Transverse colon (tissue), 4 donors: Measurements from ENCODE around the gene UAP1L1. TPM values are rescaled to one million over a fixed set of nuclear protein-coding genes. Genes with fewer than 3 reads are reported as not detected.
A peak's percentile ranks its signal among the peaks of the same experiment; 100 is the strongest.

Experiments
- DNase-seq: peaks from one replicate; pipeline ENCODE4 v3.0.0-alpha.2; 2019
- H3K27ac ChIP-seq, 4 donors: fragments of 200-600 bp; sonication (generic); 2 replicates each; pipeline ENCODE4 v1.5.1; 2016 to 2018; ENCODE audit warnings: inconsistent platforms in 4 of 4
- H3K27me3 ChIP-seq: fragments of 200-600 bp; sonication (generic); 2 replicates; pipeline ENCODE4 v1.5.1; 2017; ENCODE audit warnings: inconsistent platforms
- H3K36me3 ChIP-seq, 4 donors: fragments of 200-600 bp; sonication (generic); 2 replicates each; pipeline ENCODE4 v1.5.1; 2017 to 2019; ENCODE audit warnings: inconsistent platforms in 4 of 4
- H3K4me1 ChIP-seq, 4 donors: fragments of 200-600 bp; sonication (generic); 2 replicates each; pipeline ENCODE4 v1.5.1; 2017 to 2020; ENCODE audit warnings: inconsistent platforms in 4 of 4
- H3K4me3 ChIP-seq, 4 donors: fragments of 200-600 bp; sonication (generic); 1 replicate in 1 of 4; 2 replicates in 3 of 4; pipeline versions ENCODE4 v1.5.1 to v1.6.1; 2017 to 2019; ENCODE audit warnings: inconsistent platforms in 4 of 4
- H3K9me3 ChIP-seq, 2 donors: fragments of 200-600 bp; sonication (generic); 2 replicates each; pipeline ENCODE4 v1.5.1; 2017 to 2019; ENCODE audit warnings: inconsistent platforms in 2 of 2
- CTCF ChIP-seq, 5 experiments: fragments of 200-600 bp in 3 of 5; fragments of 450-650 bp in 2 of 5; sonication (generic) in 3 of 5; IDR thresholded peaks; 1 replicate in 2 of 5; 2 replicates in 3 of 5; pipeline ENCODE4 v1.5.1; 2016 to 2017; ENCODE audit warnings: antibody characterized with exemption in 5 of 5, inconsistent platforms in 3 of 5, mild to moderate bottlenecking in 2 of 5, moderate library complexity in 1 of 5
- EP300 ChIP-seq: sonication (generic); formaldehyde crosslinking; IDR thresholded peaks from one replicate; pipeline ENCODE4 v1.6.1; 2017; ENCODE audit warnings: antibody characterized with exemption, low read depth
- POLR2A ChIP-seq: fragments of 450-650 bp; IDR thresholded peaks from one replicate; pipeline ENCODE4 v1.6.1; 2016; ENCODE audit warnings: antibody characterized with exemption, mild to moderate bottlenecking, moderate library complexity
- POLR2AphosphoS5 ChIP-seq, 3 donors: sonication (generic); formaldehyde crosslinking; IDR thresholded peaks; one replicate each; pipeline ENCODE4 v1.6.1; 2016; ENCODE audit warnings: antibody characterized with exemption in 3 of 3
- WGBS, 2 donors: methylation state at CpG; one replicate each; pipeline ENCODE4 v1.1.5; 2018; ENCODE audit warnings: low coverage in 1 of 2; 5-methylcytosine and 5-hydroxymethylcytosine counted together
- in situ Hi-C, 4 donors: fragments of 200-750 bp; cut with MboI; loops; one replicate each; pipeline versions ENCODE4 v1.15.0 to v1.15.1; 2017; ENCODE audit warnings: low sequenced_read_pairs in 3 of 4, low pct_ligation_motif_present in 1 of 4, low pct_unique_long_range_greater_than_20kb in 1 of 4
- intact Hi-C: fragments of 100-400 bp; cut with DNase I; formaldehyde crosslinking; loops from one replicate; pipeline ENCODE4 v1.15.1; 2023; ENCODE audit warnings: low total_unique reads
- total RNA-seq, 4 donors: library from RNA; depleted of rRNA; stranded (reverse); fragments of >200 nt; gene quantifications; one replicate each; pipeline ENCODE4 v1.1.0, GENCODE V29; 2016

Gene UAP1L1
- total RNA-seq, result 10 to 100 TPM in 2 of 4 donors, 1 to 10 TPM in 2; 6.4 to 28.8 (median 11.7) TPM

- H3K36me3 ChIP-seq, result no peaks in the 10 kb centered on the region
- TF ChIP-seq CTCF (IDR thresholded peaks at IDR 0.05) (no peak), POLR2AphosphoS5 (IDR thresholded peaks at IDR 0.05) (peak; percentile 25 to 64 (median 58))
- peaks cover 16 to 32% (median 24%) of the 10 kb centered on the region in 4 donors for H3K4me1 ChIP-seq
- WGBS, 2 donors, result 2% methylated on average over 30 of the region's 87 CpGs; no CpG with 5 or more reads in 1 of the 2 donors
- peak within 1 kb of the TSS; percentile 43 to 74 (median 58) for H3K4me3 ChIP-seq
- H3K27ac ChIP-seq, result peak within 1 kb of the TSS; percentile 63 to 73 (median 66)
- intact Hi-C loops, result no loop called here
- DNase-seq, result peak; percentile 81
- in situ Hi-C loops, result no loop called here
- H3K27me3 ChIP-seq, result peaks cover 23% of the 10 kb centered on the region
- no peaks in the 10 kb centered on the region for H3K9me3 ChIP-seq
Measured at GRCh38 chr9:137077010-137077747, at the start of gene UAP1L1. TSS of gene UAP1L1 (plus strand) at chr9:137077517. CDS start at chr9:137077533, 16 bp downstream.

GRCh38 chr9:137028263-137029057 lies 48.9 kb upstream of the UAP1L1 start:
- Histone ChIP-seq H3K36me3 (no peaks in the 10 kb centered on the region), H3K27ac (peak overlapping the region; percentile 65 to 77 (median 70)), H3K27me3 (no peaks in the 10 kb centered on the region), H3K9me3 (no peaks in the 10 kb centered on the region), H3K4me1 (peaks cover 16 to 55% (median 38%) of the 10 kb centered on the region in 4 donors), H3K4me3 (peak overlapping the region; percentile 41 to 72 (median 59))
- intact Hi-C loops (no loop called here), in situ Hi-C loops (loop anchor here in 2 of 4 donors (25.0 kb wide), 1 partner anchor 241 kb away; the partner anchor contains the start of genes CCDC183 (in 2 of the 2) and TMEM141 (in 2 of the 2))
- no peak for TF ChIP-seq EP300
- TF ChIP-seq POLR2AphosphoS5 (IDR thresholded peaks at IDR 0.05), result no peak
- TF ChIP-seq POLR2A, result no peak
- peak in 3 of 5 experiments; percentile 11 to 43 (median 27) for TF ChIP-seq CTCF (IDR thresholded peaks at IDR 0.05)
- DNase-seq, result peak; percentile 83
- 1% methylated on average over 50 of the region's 98 CpGs; no CpG with 5 or more reads in 1 of the 2 donors for WGBS, 2 donors

GRCh38 chr9:137029058-137029936 lies 48.0 kb upstream of the UAP1L1 start:
- DNase-seq, result peak; percentile 86
- 22 to 67% methylated on average over 2 to 18 of the region's 19 CpGs for WGBS, 2 donors
- in situ Hi-C loops, result loop anchor here in 2 of 4 donors (25.0 kb wide), 1 partner anchor 242 kb away; the partner anchor contains the start of genes CCDC183 (in 2 of the 2) and TMEM141 (in 2 of the 2)
- intact Hi-C loops, result no loop called here
- peaks cover 16 to 55% (median 39%) of the 10 kb centered on the region in 4 donors for H3K4me1 ChIP-seq
- no peaks in the 10 kb centered on the region for H3K27me3 ChIP-seq
- no peak for TF ChIP-seq POLR2AphosphoS5 (IDR thresholded peaks at IDR 0.05)
- TF ChIP-seq POLR2A, result no peak
- TF ChIP-seq EP300, result no peak
- TF ChIP-seq CTCF (IDR thresholded peaks at IDR 0.05), result peak; percentile 86 to 95 (median 93)
- no peaks in the 10 kb centered on the region for H3K9me3 ChIP-seq
- no peaks in the 10 kb centered on the region for H3K36me3 ChIP-seq
- peak overlapping the region; percentile 65 to 77 (median 70) for H3K27ac ChIP-seq
- peak overlapping the region in 2 of 4 donors; percentile 61 to 72 for H3K4me3 ChIP-seq
